Adrenal gland (tissue), 5 donors: ENCODE data around the gene TM9SF4.

Source experiments
- CTCF ChIP-seq, 6 experiments: fragments of 450-650 bp in 4 of 6; fragments of 200-600 bp in 2 of 6; sonication (generic) in 1 of 6; IDR thresholded peaks; 1 replicate in 5 of 6; 2 replicates in 1 of 6; pipeline versions ENCODE4 v1.5.1 to v1.8.0; 2016 to 2021; ENCODE audit warnings: antibody characterized with exemption in 6 of 6, mild to moderate bottlenecking in 2 of 6, moderate library complexity in 1 of 6
- POLR2A ChIP-seq, 2 donors: fragments of 450-650 bp; IDR thresholded peaks; one replicate each; pipeline ENCODE4 v1.6.1; 2017; ENCODE audit warnings: antibody characterized with exemption in 2 of 2, mild to moderate bottlenecking in 2 of 2, moderate library complexity in 1 of 2
- donor health status: DM: no; HTN: no; CAD: no.

GRCh38 chr20:32199006-32199405 is 89.5 kb downstream of the TM9SF4 start:
- no peak for TF ChIP-seq CTCF (IDR thresholded peaks at IDR 0.05)
- TF ChIP-seq POLR2A (IDR thresholded peaks at IDR 0.05), result no peak
